HEK293T (cell line): ENCODE results near the gene CASP10.

Source experiments
- ARNT ChIP-seq: fragments of 450-650 bp; IDR thresholded peaks from 2 replicates; pipeline ENCODE4 v1.6.1; 2017; ENCODE audit warnings: mild to moderate bottlenecking
- ELF4 ChIP-seq: fragments of 450-650 bp; IDR thresholded peaks from 2 replicates; pipeline ENCODE4 v1.6.1; 2017; ENCODE audit warnings: antibody characterized with exemption
- SUZ12 ChIP-seq: fragments of 450-650 bp; IDR thresholded peaks from 2 replicates; pipeline ENCODE4 v1.6.1; 2016; ENCODE audit warnings: mild to moderate bottlenecking

DNA sequence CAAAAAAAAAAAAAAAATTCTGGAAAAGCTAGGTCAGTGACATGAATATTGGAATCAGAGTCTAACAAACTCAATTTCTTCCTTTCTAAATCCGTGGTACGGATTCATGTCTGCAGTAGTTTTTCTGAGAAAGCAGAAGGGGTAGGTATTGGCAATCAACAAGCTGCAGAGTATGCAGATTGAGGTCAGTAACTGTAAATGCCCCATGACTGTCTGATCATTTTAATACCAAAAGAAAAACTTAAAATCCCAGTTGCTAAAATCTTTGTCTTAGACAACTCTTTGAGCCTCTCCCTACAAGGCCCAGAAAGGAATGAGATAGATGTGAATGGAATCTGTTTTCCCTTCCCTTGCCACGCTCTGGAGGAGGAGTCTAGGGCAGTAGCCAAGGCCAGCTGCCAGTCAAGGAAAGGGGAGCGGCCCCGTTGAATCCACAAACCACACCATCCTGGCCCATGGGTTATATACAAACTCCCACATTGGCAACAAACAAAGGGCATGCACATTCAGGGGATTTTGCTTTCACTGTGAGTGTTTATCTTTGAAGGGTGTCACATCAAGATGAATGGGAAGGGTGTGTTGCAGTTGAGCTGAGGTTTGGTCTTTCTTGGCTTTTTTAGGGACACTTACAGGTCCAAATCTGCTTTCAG, 71.3 kb downstream of the CASP10 start:
- TF ChIP-seq SUZ12 (no peak), ELF4 (no peak), ARNT (no peak)
